PFSK-1 (cell line): ENCODE data around the gene CTSE.

Experiments used
- FOXP2 ChIP-seq: optimal IDR thresholded peaks from 2 replicates; pipeline ENCODE3; 2011; ENCODE audit warnings: borderline replicate concordance, control low read depth, inconsistent platforms; ENCODE audit not compliant: insufficient read depth; ENCODE audit errors: extremely low read length, extremely low read depth
- POLR2AphosphoS5 ChIP-seq: IDR thresholded peaks from 2 replicates; pipeline ENCODE4 v1.6.1; 2012; ENCODE audit warnings: low read depth, mild to moderate bottlenecking, control low read depth, low read length, moderate library complexity
- SIN3A ChIP-seq: IDR thresholded peaks from 2 replicates; pipeline ENCODE4 v1.6.1; 2012; ENCODE audit warnings: mild to moderate bottlenecking, low read length, moderate library complexity, borderline replicate concordance; ENCODE audit not compliant: insufficient read depth
- TAF1 ChIP-seq: IDR thresholded peaks from 2 replicates; pipeline ENCODE4 v1.6.1; 2012; ENCODE audit warnings: low read length, control low read depth, borderline replicate concordance; ENCODE audit not compliant: insufficient read depth
- TF ChIP-seq, protein P1 (sequence below), 2 experiments: IDR thresholded peaks; 2 replicates each; pipeline versions ENCODE4 v1.6.1 to v1.8.0; 2011 to 2012; ENCODE audit warnings: low read depth in 2 of 2, low read length in 2 of 2, control low read depth in 1 of 2, inconsistent platforms in 1 of 2, mild to moderate bottlenecking in 1 of 2, moderate library complexity in 1 of 2; ENCODE audit not compliant: insufficient read depth in 1 of 2

Gene CTSE

DNA sequence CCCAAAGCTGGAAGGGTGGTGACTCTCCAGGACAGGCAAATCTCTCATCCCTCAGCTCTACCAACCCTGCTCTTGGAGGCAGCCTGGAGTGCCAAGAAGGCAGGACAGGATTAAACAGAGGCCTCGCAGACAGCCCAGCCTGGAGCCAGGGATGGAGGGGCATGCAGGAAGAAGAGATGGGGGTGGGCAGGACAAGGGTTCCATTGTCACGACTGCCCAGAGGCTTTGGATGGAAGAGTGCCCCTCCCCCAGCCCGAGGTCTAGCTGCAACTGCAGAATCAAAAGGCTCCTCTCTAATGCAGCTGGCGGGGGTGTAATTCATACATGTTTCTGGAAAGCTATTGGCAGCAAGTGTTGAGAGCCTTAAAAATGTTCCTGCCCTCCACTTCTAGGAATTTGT is 29.3 kb downstream of the CTSE start:
- TF ChIP-seq TAF1 (no peak), POLR2AphosphoS5 (no peak), FOXP2 (no peak), SIN3A (no peak)
- TF ChIP-seq, protein P1, sequence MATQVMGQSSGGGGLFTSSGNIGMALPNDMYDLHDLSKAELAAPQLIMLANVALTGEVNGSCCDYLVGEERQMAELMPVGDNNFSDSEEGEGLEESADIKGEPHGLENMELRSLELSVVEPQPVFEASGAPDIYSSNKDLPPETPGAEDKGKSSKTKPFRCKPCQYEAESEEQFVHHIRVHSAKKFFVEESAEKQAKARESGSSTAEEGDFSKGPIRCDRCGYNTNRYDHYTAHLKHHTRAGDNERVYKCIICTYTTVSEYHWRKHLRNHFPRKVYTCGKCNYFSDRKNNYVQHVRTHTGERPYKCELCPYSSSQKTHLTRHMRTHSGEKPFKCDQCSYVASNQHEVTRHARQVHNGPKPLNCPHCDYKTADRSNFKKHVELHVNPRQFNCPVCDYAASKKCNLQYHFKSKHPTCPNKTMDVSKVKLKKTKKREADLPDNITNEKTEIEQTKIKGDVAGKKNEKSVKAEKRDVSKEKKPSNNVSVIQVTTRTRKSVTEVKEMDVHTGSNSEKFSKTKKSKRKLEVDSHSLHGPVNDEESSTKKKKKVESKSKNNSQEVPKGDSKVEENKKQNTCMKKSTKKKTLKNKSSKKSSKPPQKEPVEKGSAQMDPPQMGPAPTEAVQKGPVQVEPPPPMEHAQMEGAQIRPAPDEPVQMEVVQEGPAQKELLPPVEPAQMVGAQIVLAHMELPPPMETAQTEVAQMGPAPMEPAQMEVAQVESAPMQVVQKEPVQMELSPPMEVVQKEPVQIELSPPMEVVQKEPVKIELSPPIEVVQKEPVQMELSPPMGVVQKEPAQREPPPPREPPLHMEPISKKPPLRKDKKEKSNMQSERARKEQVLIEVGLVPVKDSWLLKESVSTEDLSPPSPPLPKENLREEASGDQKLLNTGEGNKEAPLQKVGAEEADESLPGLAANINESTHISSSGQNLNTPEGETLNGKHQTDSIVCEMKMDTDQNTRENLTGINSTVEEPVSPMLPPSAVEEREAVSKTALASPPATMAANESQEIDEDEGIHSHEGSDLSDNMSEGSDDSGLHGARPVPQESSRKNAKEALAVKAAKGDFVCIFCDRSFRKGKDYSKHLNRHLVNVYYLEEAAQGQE (IDR thresholded peaks at IDR 0.05; ENCODE audit: insufficient read depth in 1 of 2, low read depth in 2 of 2, low read length in 2 of 2), result no peak

DNA sequence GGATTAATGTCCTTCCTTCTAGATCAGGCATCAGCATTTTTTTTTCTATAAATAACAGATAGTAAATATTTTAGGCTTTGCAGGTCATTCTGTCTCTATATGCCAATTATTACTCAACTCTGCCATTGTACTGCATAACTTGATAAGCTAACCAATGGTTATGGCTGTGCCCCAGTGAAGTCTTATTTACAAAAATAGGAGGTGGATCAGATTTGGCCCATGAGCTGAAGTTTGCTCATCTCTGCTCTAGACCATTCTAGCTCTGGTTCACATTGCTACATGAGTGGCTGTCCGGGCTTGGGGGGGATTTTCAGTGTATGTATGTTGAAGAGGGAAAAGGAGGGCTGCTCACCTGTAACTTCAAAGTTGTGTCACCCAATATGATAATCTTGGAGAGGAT is 30.6 kb downstream of the CTSE start:
- no peak for TF ChIP-seq FOXP2
- TF ChIP-seq, protein P1 (IDR thresholded peaks at IDR 0.05; ENCODE audit: insufficient read depth in 1 of 2, low read depth in 2 of 2, low read length in 2 of 2), result no peak
- no peak for TF ChIP-seq SIN3A
- no peak for TF ChIP-seq POLR2AphosphoS5
- TF ChIP-seq TAF1, result no peak

DNA sequence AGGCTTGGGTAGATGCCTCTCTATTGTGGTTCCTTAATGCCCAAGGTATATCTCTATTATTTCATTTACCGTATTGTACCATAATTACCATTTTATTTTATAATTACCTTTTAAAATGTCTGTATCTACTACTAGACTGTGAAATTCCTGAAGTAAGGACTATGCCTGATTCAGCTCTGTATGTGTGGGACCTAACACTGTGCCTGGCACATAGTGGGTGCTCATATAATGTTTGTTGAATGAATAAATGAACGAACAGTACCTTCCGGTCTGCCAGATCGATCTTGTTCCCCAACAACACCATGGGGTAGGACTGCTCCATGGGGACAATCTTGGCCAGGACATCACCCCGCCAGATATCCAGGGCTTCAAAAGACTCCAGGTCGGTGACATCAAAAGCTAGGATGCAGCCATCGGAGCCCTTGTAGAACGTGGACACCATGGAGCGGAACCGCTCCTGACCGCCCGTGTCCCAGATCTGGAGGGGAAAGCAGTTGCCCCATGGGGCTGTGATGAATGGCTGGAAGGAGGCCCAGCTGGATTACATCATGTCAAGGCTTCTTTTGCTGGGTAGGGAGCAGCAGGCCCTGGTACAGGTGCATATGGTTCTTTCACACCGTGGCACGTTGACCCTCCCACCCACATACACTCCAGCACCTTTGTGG is 31.3 kb downstream of the CTSE start:
- TF ChIP-seq SIN3A (no peak), FOXP2 (no peak), TAF1 (no peak), POLR2AphosphoS5 (no peak)
- TF ChIP-seq, protein P1 (IDR thresholded peaks at IDR 0.05; ENCODE audit: insufficient read depth in 1 of 2, low read depth in 2 of 2, low read length in 2 of 2), result no peak

DNA sequence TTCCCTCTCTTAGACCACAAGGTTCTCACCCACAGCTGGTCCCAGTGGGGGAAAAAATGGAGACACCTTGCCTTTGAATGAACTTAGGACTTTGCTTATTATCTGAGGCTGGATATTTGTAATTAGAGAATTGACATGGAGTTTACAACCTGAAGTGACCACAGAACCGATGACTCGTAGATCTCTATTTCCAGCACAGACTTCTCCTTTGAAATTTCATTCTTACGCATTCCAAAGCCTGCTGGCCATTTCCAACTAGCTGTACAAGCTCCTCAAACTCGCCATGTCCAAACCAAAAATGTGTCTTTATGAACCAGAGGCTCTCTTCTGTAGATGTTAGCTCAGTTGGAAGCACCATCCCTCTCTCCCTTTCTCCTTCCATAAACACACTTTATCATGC is 32.5 kb downstream of the CTSE start:
- TF ChIP-seq FOXP2, result no peak
- no peak for TF ChIP-seq TAF1
- no peak for TF ChIP-seq SIN3A
- TF ChIP-seq, protein P1 (IDR thresholded peaks at IDR 0.05; ENCODE audit: insufficient read depth in 1 of 2, low read depth in 2 of 2, low read length in 2 of 2), result no peak
- TF ChIP-seq POLR2AphosphoS5, result no peak
